Ishikawa (cell line): ENCODE measurements around the gene MTMR8.

ENCODE experiments used
- CEBPB ChIP-seq: IDR thresholded peaks from 2 replicates; pipeline ENCODE4 v1.6.1; 2012
- CREB1 ChIP-seq: IDR thresholded peaks from 2 replicates; pipeline ENCODE4 v1.6.1; 2012; ENCODE audit warnings: low read depth
- EGR1 ChIP-seq: IDR thresholded peaks from 2 replicates; pipeline ENCODE4 v1.6.1; 2012
- EP300 ChIP-seq: IDR thresholded peaks from 2 replicates; pipeline ENCODE4 v1.6.1; 2012; ENCODE audit warnings: borderline replicate concordance
- FOXM1 ChIP-seq: IDR thresholded peaks from 2 replicates; pipeline ENCODE4 v1.6.1; 2012; ENCODE audit warnings: low read depth, borderline replicate concordance
- MAX ChIP-seq: IDR thresholded peaks from 2 replicates; pipeline ENCODE4 v1.6.1; 2012
- NFIC ChIP-seq: IDR thresholded peaks from 2 replicates; pipeline ENCODE4 v1.6.1; 2012
- RAD21 ChIP-seq: IDR thresholded peaks from 2 replicates; pipeline ENCODE4 v1.6.1; 2012; ENCODE audit warnings: low read depth
- REST ChIP-seq: IDR thresholded peaks from 2 replicates; pipeline ENCODE4 v1.6.1; 2012; ENCODE audit warnings: low read depth, mild to moderate bottlenecking
- TAF1 ChIP-seq: IDR thresholded peaks from 2 replicates; pipeline ENCODE4 v1.6.1; 2012; ENCODE audit warnings: low read depth, mild to moderate bottlenecking
- TCF12 ChIP-seq: IDR thresholded peaks from 2 replicates; pipeline ENCODE4 v1.6.1; 2012; ENCODE audit warnings: low read depth
- TEAD4 ChIP-seq: IDR thresholded peaks from 2 replicates; pipeline ENCODE4 v1.6.1; 2012
- YY1 ChIP-seq: IDR thresholded peaks from 2 replicates; pipeline ENCODE4 v1.6.1; 2012; ENCODE audit warnings: low read depth
- TF ChIP-seq, protein P1 (sequence below): IDR thresholded peaks from 2 replicates; pipeline ENCODE4 v1.6.1; 2012

GRCh38 chrX:64313624-64314023 is 81.6 kb downstream of the MTMR8 start:
- TF ChIP-seq YY1, result no peak
- no peak for TF ChIP-seq TAF1
- TF ChIP-seq EGR1, result no peak
- no peak for TF ChIP-seq REST
- TF ChIP-seq CREB1, result no peak
- TF ChIP-seq EP300, result no peak
- no peak for TF ChIP-seq TCF12
- no peak for TF ChIP-seq RAD21
- TF ChIP-seq NFIC, result no peak
- TF ChIP-seq MAX, result no peak
- TF ChIP-seq, protein P1, sequence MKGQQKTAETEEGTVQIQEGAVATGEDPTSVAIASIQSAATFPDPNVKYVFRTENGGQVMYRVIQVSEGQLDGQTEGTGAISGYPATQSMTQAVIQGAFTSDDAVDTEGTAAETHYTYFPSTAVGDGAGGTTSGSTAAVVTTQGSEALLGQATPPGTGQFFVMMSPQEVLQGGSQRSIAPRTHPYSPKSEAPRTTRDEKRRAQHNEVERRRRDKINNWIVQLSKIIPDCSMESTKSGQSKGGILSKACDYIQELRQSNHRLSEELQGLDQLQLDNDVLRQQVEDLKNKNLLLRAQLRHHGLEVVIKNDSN, result no peak
- TF ChIP-seq CEBPB, result no peak
- no peak for TF ChIP-seq FOXM1
- TF ChIP-seq TEAD4, result no peak
